DND-41 (cell line): ENCODE results near the gene TBC1D20.

Experiments used
- ATAC-seq: fragments of 200-7000 bp; cut with Tn5 transposase; 3 replicates; pipeline ENCODE4 v1.9.1; 2021; ENCODE audit warnings: low read depth; ENCODE audit not compliant: insufficient read depth
- DNase-seq: peaks from one replicate; pipeline ENCODE4 v3.0.0-alpha.2; 2020
- H2AFZ ChIP-seq: 2 replicates; pipeline ENCODE4 v1.6.0; 2012; ENCODE audit warnings: low read depth, low read length
- H3K27ac ChIP-seq: 2 replicates; pipeline ENCODE4 v1.5.1; 2012; ENCODE audit warnings: low read length, inconsistent platforms
- H3K27me3 ChIP-seq: fragments of 200-600 bp; sonication (generic); 2 replicates; pipeline ENCODE4 v1.6.0; 2012; ENCODE audit warnings: low read length, mild to moderate bottlenecking, inconsistent platforms; ENCODE audit not compliant: insufficient read depth, poor library complexity
- H3K36me3 ChIP-seq: 2 replicates; pipeline ENCODE4 v1.5.1; 2012; ENCODE audit warnings: low read length, inconsistent platforms; ENCODE audit not compliant: insufficient read depth
- H3K4me1 ChIP-seq: 2 replicates; pipeline ENCODE4 v1.5.1; 2012; ENCODE audit warnings: mild to moderate bottlenecking, low read length; ENCODE audit not compliant: insufficient read depth
- H3K4me2 ChIP-seq: 2 replicates; pipeline ENCODE4 v1.6.0; 2012; ENCODE audit warnings: mild to moderate bottlenecking, moderate library complexity, low read length, inconsistent platforms; ENCODE audit not compliant: insufficient read depth
- H3K4me3 ChIP-seq, 2 experiments: fragments of 200-600 bp in 1 of 2; shearing (Covaris generic) in 1 of 2; 2 replicates each; pipeline ENCODE4 v1.5.1; 2012 to 2016; ENCODE audit warnings: inconsistent platforms in 2 of 2, low read length in 2 of 2, mild to moderate bottlenecking in 2 of 2, low read depth in 1 of 2, moderate library complexity in 1 of 2
- H3K79me2 ChIP-seq: 2 replicates; pipeline ENCODE4 v1.6.0; 2012; ENCODE audit warnings: low read length, inconsistent platforms; ENCODE audit not compliant: insufficient read depth
- H3K9ac ChIP-seq: 2 replicates; pipeline ENCODE4 v1.6.0; 2012; ENCODE audit warnings: low read depth, mild to moderate bottlenecking, inconsistent platforms, low read length, moderate library complexity
- H3K9me3 ChIP-seq: 2 replicates; pipeline ENCODE4 v1.5.1; 2012; ENCODE audit warnings: low read length, moderate library complexity, mild to moderate bottlenecking, inconsistent platforms; ENCODE audit not compliant: insufficient read depth, severe bottlenecking
- H4K20me1 ChIP-seq: 2 replicates; pipeline ENCODE4 v1.6.0; 2012; ENCODE audit warnings: low read length; ENCODE audit not compliant: insufficient read depth
- CTCF ChIP-seq: IDR thresholded peaks from 2 replicates; pipeline ENCODE4 v1.5.1; 2012; ENCODE audit warnings: borderline replicate concordance, low read length, moderate library complexity, mild to moderate bottlenecking; ENCODE audit not compliant: poor library complexity, severe bottlenecking; ENCODE audit errors: extremely low read depth
- EZH2 ChIP-seq: IDR thresholded peaks from 3 replicates; pipeline ENCODE4 v1.6.1; 2012; ENCODE audit warnings: borderline replicate concordance, low read depth, mild to moderate bottlenecking, moderate library complexity, low read length, inconsistent platforms; ENCODE audit not compliant: severe bottlenecking

Gene TBC1D20

GRCh38 chr20:444862-445426 is 17.4 kb downstream of the TBC1D20 start:
- TF ChIP-seq EZH2 (no peak), CTCF (no peak)
- DNase-seq (no peak), ATAC-seq (no peak)
- Histone ChIP-seq H3K9ac (no peak overlapping the region), H3K27ac (no peak overlapping the region), H3K79me2 (peaks cover 43% of the 10 kb centered on the region), H3K4me2 (no peak overlapping the region), H3K9me3 (no peaks in the 10 kb centered on the region), H3K4me1 (peaks cover 21% of the 10 kb centered on the region), H2AFZ (no peak overlapping the region), H3K4me3 (no peak overlapping the region), H3K27me3 (no peaks in the 10 kb centered on the region), H3K36me3 (peaks cover 75% of the 10 kb centered on the region), H4K20me1 (peaks cover 29% of the 10 kb centered on the region)

DNA sequence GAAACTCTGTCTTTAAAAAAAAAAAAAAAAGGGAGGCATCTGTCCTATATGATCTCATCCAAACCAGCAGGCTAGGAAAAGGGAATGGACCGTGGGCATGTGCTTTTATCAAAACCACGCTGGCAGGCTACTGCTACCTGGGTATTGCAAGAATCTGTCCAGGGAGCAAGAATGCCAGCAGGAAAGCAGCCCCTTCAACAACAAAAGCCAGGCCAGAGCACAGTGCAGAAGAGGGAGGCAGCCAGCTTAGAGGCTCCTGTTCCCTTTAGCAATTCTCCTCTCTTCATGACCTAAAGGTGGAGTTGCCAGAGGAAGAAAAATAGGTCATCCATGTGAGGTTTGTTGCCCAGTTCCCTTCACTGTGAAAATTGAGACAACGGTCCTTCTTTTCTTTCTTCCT is 18.2 kb downstream of the TBC1D20 start:
- Histone ChIP-seq H2AFZ (no peak overlapping the region), H3K36me3 (peaks cover 79% of the 10 kb centered on the region), H3K27ac (no peak overlapping the region), H4K20me1 (peaks cover 33% of the 10 kb centered on the region), H3K9me3 (no peaks in the 10 kb centered on the region), H3K27me3 (no peaks in the 10 kb centered on the region), H3K4me3 (no peak overlapping the region), H3K9ac (no peak overlapping the region), H3K4me1 (peaks cover 29% of the 10 kb centered on the region), H3K4me2 (no peak overlapping the region), H3K79me2 (peaks cover 36% of the 10 kb centered on the region)
- DNase-seq = no peak
- ATAC-seq = no peak
- TF ChIP-seq CTCF (no peak), EZH2 (no peak)

GRCh38 chr20:443223-443775 is 19.0 kb downstream of the TBC1D20 start:
- peaks cover 79% of the 10 kb centered on the region for H3K36me3 ChIP-seq
- no peak for TF ChIP-seq CTCF
- TF ChIP-seq EZH2 = no peak
- H3K9ac ChIP-seq = no peak overlapping the region
- no peak overlapping the region for H2AFZ ChIP-seq
- peaks cover 37% of the 10 kb centered on the region for H3K4me1 ChIP-seq
- H3K4me3 ChIP-seq = no peak overlapping the region
- DNase-seq = no peak
- no peak overlapping the region for H3K4me2 ChIP-seq
- ATAC-seq = no peak
- no peaks in the 10 kb centered on the region for H3K9me3 ChIP-seq
- H4K20me1 ChIP-seq = peaks cover 37% of the 10 kb centered on the region
- H3K27ac ChIP-seq = no peak overlapping the region
- peaks cover 29% of the 10 kb centered on the region for H3K79me2 ChIP-seq
- H3K27me3 ChIP-seq = no peaks in the 10 kb centered on the region

DNA sequence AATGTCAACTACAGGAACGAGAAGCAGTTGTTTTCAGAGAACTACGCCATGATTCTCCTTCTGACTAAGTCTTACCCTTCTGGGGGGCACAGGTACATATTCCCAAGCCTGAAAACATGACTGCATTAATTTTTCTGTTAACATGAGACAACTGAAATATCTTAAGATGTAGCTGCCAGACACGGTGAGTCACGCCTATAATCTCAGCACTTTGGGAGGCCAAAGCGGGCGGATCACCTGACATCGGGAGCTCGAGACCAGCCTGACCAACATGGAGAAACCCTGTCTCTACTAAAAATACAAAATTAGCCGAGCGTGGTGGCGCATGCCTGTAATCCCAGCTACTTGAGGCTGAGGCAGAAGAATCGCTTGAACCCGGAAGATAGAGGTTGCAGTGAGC is 21.7 kb downstream of the TBC1D20 start:
- Histone ChIP-seq H3K36me3 (peaks cover 82% of the 10 kb centered on the region), H3K9me3 (no peaks in the 10 kb centered on the region), H4K20me1 (peaks cover 40% of the 10 kb centered on the region), H3K27ac (no peak overlapping the region; the same call in 1 of the 2 replicates), H3K79me2 (peaks cover 13% of the 10 kb centered on the region; the same call in 1 of the 2 replicates), H3K9ac (no peak overlapping the region), H3K4me2 (no peak overlapping the region), H3K4me3 (no peak overlapping the region), H3K4me1 (peaks cover 51% of the 10 kb centered on the region), H3K27me3 (no peaks in the 10 kb centered on the region), H2AFZ (no peak overlapping the region)
- no peak for ATAC-seq
- DNase-seq = no peak
- no peak for TF ChIP-seq EZH2
- no peak for TF ChIP-seq CTCF
